IMR-90 (cell line): Measurements from ENCODE around the gene USP6NL. TPM values are rescaled to one million over a fixed set of nuclear protein-coding genes. Genes with fewer than 3 reads are reported as not detected.

Source experiments
- ATAC-seq: fragments of 200-7000 bp; cut with Tn5 transposase; 2 replicates; pipeline ENCODE4 v1.9.1; 2020; ENCODE audit warnings: low read depth, mild to moderate bottlenecking, moderate library complexity
- BruUV-seq: library from RNA; stranded (reverse); fragments of 400-500 nt; replicated peaks from 2 replicates; lab custom pipeline; 2021; lab: Mats Ljungman, UMichigan
- CTCF ChIA-PET: fragments of 300-600 bp; formaldehyde crosslinking; extraction: SDS; loops from one replicate; lab custom pipeline; 2021; ENCODE audit warnings: antibody characterized with exemption; lab: Yijun Ruan, JAX
- POLR2A ChIA-PET: fragments of 300-600 bp; sonication (Branson Sonifier 250); formaldehyde crosslinking; loops from one replicate; lab custom pipeline; 2022; ENCODE audit warnings: antibody characterized with exemption; ENCODE audit not compliant: unreplicated experiment; lab: Charles Lee
- DNase-seq: peaks from one replicate; pipeline ENCODE4 v3.0.0; 2013
- H2AFZ ChIP-seq: replicated peaks from 2 replicates; pipeline ENCODE3; 2013; ENCODE audit warnings: low read length, mild to moderate bottlenecking; ENCODE audit not compliant: poor library complexity
- H2AK5ac ChIP-seq: 2 replicates; pipeline ENCODE4 v1.6.1; 2013; ENCODE audit warnings: low read depth, low read length, inconsistent platforms
- H2AK9ac ChIP-seq: replicated peaks from 2 replicates; pipeline ENCODE3; 2013; ENCODE audit warnings: mild to moderate bottlenecking, low read depth, low read length, moderate library complexity; ENCODE audit not compliant: poor library complexity
- H2BK120ac ChIP-seq: 2 replicates; pipeline ENCODE4 v1.6.1; 2013; ENCODE audit warnings: low read depth, low read length, inconsistent platforms
- H2BK15ac ChIP-seq: 3 replicates; pipeline ENCODE4 v1.6.1; 2013; ENCODE audit warnings: low read depth, low read length, inconsistent platforms
- H2BK20ac ChIP-seq: 2 replicates; pipeline ENCODE4 v1.6.1; 2013; ENCODE audit warnings: low read depth, mild to moderate bottlenecking, inconsistent platforms, low read length, moderate library complexity
- H2BK5ac ChIP-seq: 2 replicates; pipeline ENCODE4 v1.6.1; 2013; ENCODE audit warnings: mild to moderate bottlenecking, low read depth, low read length, inconsistent platforms; ENCODE audit not compliant: poor library complexity, severe bottlenecking
- H3K14ac ChIP-seq: replicated peaks from 2 replicates; pipeline ENCODE4 v1.6.1; 2013; ENCODE audit warnings: low read depth, low read length, inconsistent platforms
- H3K18ac ChIP-seq: 2 replicates; pipeline ENCODE4 v1.6.1; 2013; ENCODE audit warnings: low read depth, low read length, control low read depth
- H3K23ac ChIP-seq: 2 replicates; pipeline ENCODE4 v1.6.1; 2013; ENCODE audit warnings: low read depth, low read length, inconsistent platforms
- H3K27ac ChIP-seq: 2 replicates; pipeline ENCODE4 v1.5.1; 2013; ENCODE audit warnings: mild to moderate bottlenecking, control low read depth, low read length; ENCODE audit not compliant: insufficient read depth
- H3K27me3 ChIP-seq: 2 replicates; pipeline ENCODE4 v1.6.1; 2013; ENCODE audit warnings: low read length; ENCODE audit not compliant: control insufficient read depth, insufficient read depth
- H3K36me3 ChIP-seq: 2 replicates; pipeline ENCODE4 v1.6.1; 2013; ENCODE audit warnings: low read length, mixed read lengths; ENCODE audit not compliant: control insufficient read depth, insufficient read depth
- H3K4ac ChIP-seq: 2 replicates; pipeline ENCODE4 v1.6.1; 2013; ENCODE audit warnings: low read depth, low read length, inconsistent platforms
- H3K4me1 ChIP-seq: 2 replicates; pipeline ENCODE4 v1.6.1; 2013; ENCODE audit warnings: low read length, mixed read lengths; ENCODE audit not compliant: control insufficient read depth, insufficient read depth
- H3K4me2 ChIP-seq: 2 replicates; pipeline ENCODE4 v1.6.1; 2013; ENCODE audit warnings: low read depth, mild to moderate bottlenecking, control low read depth, low read length, moderate library complexity
- H3K4me3 ChIP-seq: 2 replicates; pipeline ENCODE4 v1.5.1; 2013; ENCODE audit warnings: low read depth, mild to moderate bottlenecking, control low read depth, low read length, moderate library complexity; ENCODE audit not compliant: insufficient read depth
- H3K56ac ChIP-seq: 2 replicates; pipeline ENCODE4 v1.6.1; 2013; ENCODE audit warnings: low read length, inconsistent platforms; ENCODE audit not compliant: insufficient read depth; ENCODE audit errors: extremely low read depth
- H3K79me1 ChIP-seq, 2 experiments: 2 replicates each; pipeline ENCODE4 v1.6.1; 2013; ENCODE audit warnings: low read length in 2 of 2, inconsistent platforms in 1 of 2, low read depth in 1 of 2
- H3K9ac ChIP-seq: 2 replicates; pipeline ENCODE4 v1.6.1; 2013; ENCODE audit warnings: low read depth, low read length, control low read depth
- H3K9me1 ChIP-seq: 2 replicates; pipeline ENCODE4 v1.6.1; 2013; ENCODE audit warnings: low read length, inconsistent platforms; ENCODE audit not compliant: insufficient read depth
- H3K9me3 ChIP-seq: 2 replicates; pipeline ENCODE4 v1.6.1; 2013; ENCODE audit warnings: low read length; ENCODE audit not compliant: control insufficient read depth, insufficient read depth
- H4K20me1 ChIP-seq: 2 replicates; pipeline ENCODE4 v1.6.1; 2013; ENCODE audit warnings: low read length, inconsistent platforms; ENCODE audit not compliant: insufficient read depth
- H4K5ac ChIP-seq: 2 replicates; pipeline ENCODE4 v1.6.1; 2013; ENCODE audit warnings: mild to moderate bottlenecking, low read depth, low read length, control low read depth
- H4K8ac ChIP-seq, 2 experiments: 2 replicates each; pipeline ENCODE4 v1.6.1; 2013; ENCODE audit warnings: low read depth in 2 of 2, low read length in 2 of 2, control low read depth in 1 of 2, inconsistent platforms in 1 of 2
- H4K91ac ChIP-seq: 2 replicates; pipeline ENCODE4 v1.6.1; 2013; ENCODE audit warnings: low read depth, low read length, inconsistent platforms; ENCODE audit not compliant: insufficient read depth
- BHLHE40 ChIP-seq: fragments of 150-350 bp; IDR thresholded peaks from 2 replicates; pipeline ENCODE4 v1.6.1; 2016; ENCODE audit warnings: mild to moderate bottlenecking, low read depth, low read length
- CEBPB ChIP-seq: IDR thresholded peaks from 2 replicates; pipeline ENCODE4 v1.6.1; 2012; ENCODE audit warnings: low read depth, low read length, improper control_type of control experiment
- CHD1 ChIP-seq: IDR thresholded peaks from 2 replicates; pipeline ENCODE4 v1.6.1; 2012; ENCODE audit warnings: low read depth, low read length, improper control_type of control experiment
- FOS ChIP-seq: fragments of 150-350 bp; IDR thresholded peaks from 2 replicates; pipeline ENCODE4 v1.6.1; 2016; ENCODE audit warnings: low read depth, low read length
- MAFK ChIP-seq: IDR thresholded peaks from 2 replicates; pipeline ENCODE4 v1.6.1; 2012; ENCODE audit warnings: low read depth, low read length, improper control_type of control experiment
- MAZ ChIP-seq: IDR thresholded peaks from 2 replicates; pipeline ENCODE4 v1.6.1; 2012; ENCODE audit warnings: low read depth, mild to moderate bottlenecking, low read length, improper control_type of control experiment, moderate library complexity, borderline replicate concordance
- MXI1 ChIP-seq: IDR thresholded peaks from 2 replicates; pipeline ENCODE4 v1.6.1; 2012; ENCODE audit warnings: low read depth, mild to moderate bottlenecking, low read length, moderate library complexity, borderline replicate concordance
- NFE2L2 ChIP-seq: fragments of 150-350 bp; IDR thresholded peaks from 2 replicates; pipeline ENCODE4 v1.6.1; 2016; ENCODE audit warnings: low read depth, mild to moderate bottlenecking, low read length
- POLR2A ChIP-seq: IDR thresholded peaks from 2 replicates; pipeline ENCODE4 v1.6.1; 2012; ENCODE audit warnings: mild to moderate bottlenecking, low read depth, low read length
- RAD21 ChIP-seq: IDR thresholded peaks from 2 replicates; pipeline ENCODE4 v1.6.1; 2012; ENCODE audit warnings: low read length, improper control_type of control experiment
- RCOR1 ChIP-seq: IDR thresholded peaks from 2 replicates; pipeline ENCODE4 v1.6.1; 2012; ENCODE audit warnings: mild to moderate bottlenecking, low read length, improper control_type of control experiment; ENCODE audit not compliant: insufficient replicate concordance
- RFX5 ChIP-seq: IDR thresholded peaks from 2 replicates; pipeline ENCODE4 v1.8.0; 2012; ENCODE audit warnings: low read depth, mild to moderate bottlenecking, low read length, moderate library complexity
- SMC3 ChIP-seq: fragments of 150-350 bp; IDR thresholded peaks from 2 replicates; pipeline ENCODE4 v1.6.1; 2016; ENCODE audit warnings: low read depth, mild to moderate bottlenecking, antibody characterized with exemption, low read length, moderate library complexity
- WGBS, 2 experiments: methylation state at CpG; one replicate each; pipeline versions ENCODE4 v1.1.5 to v1.1.7; 2013; ENCODE audit warnings: missing lambda C conversion rate in 2 of 2; ENCODE audit not compliant: insufficient read length in 1 of 2; ENCODE audit errors: extremely low coverage in 2 of 2; 5-methylcytosine and 5-hydroxymethylcytosine counted together
- dilution Hi-C: fragments of 300-500 bp; cut with HindIII; formaldehyde crosslinking; loops from one replicate; pipeline ENCODE4 v1.14.3; 2018; ENCODE audit warnings: low sequenced_read_pairs; ENCODE audit not compliant: unreplicated experiment
- in situ Hi-C: fragments of 300-500 bp; cut with MboI; formaldehyde crosslinking; loops from 3 replicates; pipeline ENCODE4 v1.14.3; 2019; ENCODE audit warnings: low sequenced_read_pairs, inconsistent platforms, mixed read lengths
- intact Hi-C: fragments of 100-400 bp; cut with micrococcal nuclease; formaldehyde crosslinking; loops from 2 replicates; pipeline ENCODE4 v1.10.0; 2022
- polyA plus RNA-seq, 3 experiments: library from polyadenylated mRNA; depleted of rRNA; stranded (reverse); fragments of >200 nt; gene quantifications; 2 replicates each; pipeline ENCODE4 v1.2.3, GENCODE V29; 2012; ENCODE audit warnings: low replicate concordance in 1 of 3
- total RNA-seq: library from RNA; depleted of rRNA; stranded (reverse); fragments of >200 nt; gene quantifications from 2 replicates; pipeline ENCODE4 v1.2.3, GENCODE V29; 2012
- TF ChIP-seq, protein P1 (sequence below): fragments of 150-350 bp; IDR thresholded peaks from 2 replicates; pipeline ENCODE4 v1.6.1; 2017; ENCODE audit warnings: mild to moderate bottlenecking, antibody characterized with exemption, low read length, low read depth
- TF ChIP-seq, protein P2 (sequence below): fragments of 150-350 bp; IDR thresholded peaks from 2 replicates; pipeline ENCODE4 v1.6.1; 2016; ENCODE audit warnings: low read depth, mild to moderate bottlenecking, low read length, moderate library complexity, borderline replicate concordance
- TF ChIP-seq, protein P3 (sequence below): conservative IDR thresholded peaks from 2 replicates; pipeline ENCODE4 v1.5.1; 2012; ENCODE audit warnings: mild to moderate bottlenecking, low read depth, low read length, improper control_type of control experiment

USP6NL gene
- total and polyA plus RNA-seq, 2 of the 4 experiments (the other 2 are of a cell fraction), result 7.8 to 9.1 TPM

GRCh38 chr10:11597470-11597869 lies 14.0 kb downstream of the USP6NL start:
- in situ Hi-C loops, result no loop called here
- H3K14ac ChIP-seq, result no peak overlapping the region
- H3K27ac ChIP-seq, result no peak overlapping the region
- no peak overlapping the region for H2AK5ac ChIP-seq
- ATAC-seq (no peak), DNase-seq (no peak)
- no peak overlapping the region for H3K18ac ChIP-seq
- H2BK15ac ChIP-seq, result no peak overlapping the region
- H2BK5ac ChIP-seq, result no peak overlapping the region
- no peak overlapping the region for H4K5ac ChIP-seq
- H4K8ac ChIP-seq, result no peak overlapping the region
- ChIA-PET POLR2A (no interaction called here), CTCF (no interaction called here)
- peaks cover 5% of the 10 kb centered on the region; the same call in 1 of the 2 replicates for H3K9me1 ChIP-seq
- no peak overlapping the region for H2BK20ac ChIP-seq
- H3K79me1 ChIP-seq, result peaks cover 23 to 33% of the 10 kb centered on the region in 2 experiments
- dilution Hi-C loops, result no loop called here
- peaks cover 6% of the 10 kb centered on the region; the same call in 1 of the 2 replicates for H3K4me1 ChIP-seq
- no peak overlapping the region for H4K91ac ChIP-seq
- no peak overlapping the region for H3K23ac ChIP-seq
- 100% methylated on average over 1 of the region's 3 CpGs; no CpG with 5 or more reads in 1 of the 2 experiments for WGBS, 2 experiments
- no peaks in the 10 kb centered on the region for H3K27me3 ChIP-seq
- H3K9me3 ChIP-seq, result no peaks in the 10 kb centered on the region
- no peak overlapping the region for H2AK9ac ChIP-seq
- no peak overlapping the region for H2BK120ac ChIP-seq
- BruUV-seq, result no TSS peak
- H4K20me1 ChIP-seq, result peaks cover 6% of the 10 kb centered on the region; the same call in 1 of the 2 replicates
- no peak overlapping the region for H3K56ac ChIP-seq
- no peak overlapping the region for H3K4me2 ChIP-seq
- no peaks in the 10 kb centered on the region; the same call in 1 of the 2 replicates for H3K36me3 ChIP-seq
- H3K4me3 ChIP-seq, result no peak overlapping the region
- H2AFZ ChIP-seq, result no peak overlapping the region
- intact Hi-C loops, result no loop called here
- no peak overlapping the region for H3K9ac ChIP-seq
- no peak for TF ChIP-seq NFE2L2
- TF ChIP-seq MAZ, result no peak
- TF ChIP-seq MAFK, result no peak
- TF ChIP-seq CHD1, result no peak
- TF ChIP-seq POLR2A, result no peak
- no peak for TF ChIP-seq MXI1
- TF ChIP-seq, protein P1, sequence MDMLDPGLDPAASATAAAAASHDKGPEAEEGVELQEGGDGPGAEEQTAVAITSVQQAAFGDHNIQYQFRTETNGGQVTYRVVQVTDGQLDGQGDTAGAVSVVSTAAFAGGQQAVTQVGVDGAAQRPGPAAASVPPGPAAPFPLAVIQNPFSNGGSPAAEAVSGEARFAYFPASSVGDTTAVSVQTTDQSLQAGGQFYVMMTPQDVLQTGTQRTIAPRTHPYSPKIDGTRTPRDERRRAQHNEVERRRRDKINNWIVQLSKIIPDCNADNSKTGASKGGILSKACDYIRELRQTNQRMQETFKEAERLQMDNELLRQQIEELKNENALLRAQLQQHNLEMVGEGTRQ, result no peak
- no peak for TF ChIP-seq BHLHE40
- no peak for TF ChIP-seq RCOR1
- TF ChIP-seq RAD21, result no peak
- TF ChIP-seq SMC3, result no peak
- no peak for TF ChIP-seq CEBPB
- TF ChIP-seq, protein P2, sequence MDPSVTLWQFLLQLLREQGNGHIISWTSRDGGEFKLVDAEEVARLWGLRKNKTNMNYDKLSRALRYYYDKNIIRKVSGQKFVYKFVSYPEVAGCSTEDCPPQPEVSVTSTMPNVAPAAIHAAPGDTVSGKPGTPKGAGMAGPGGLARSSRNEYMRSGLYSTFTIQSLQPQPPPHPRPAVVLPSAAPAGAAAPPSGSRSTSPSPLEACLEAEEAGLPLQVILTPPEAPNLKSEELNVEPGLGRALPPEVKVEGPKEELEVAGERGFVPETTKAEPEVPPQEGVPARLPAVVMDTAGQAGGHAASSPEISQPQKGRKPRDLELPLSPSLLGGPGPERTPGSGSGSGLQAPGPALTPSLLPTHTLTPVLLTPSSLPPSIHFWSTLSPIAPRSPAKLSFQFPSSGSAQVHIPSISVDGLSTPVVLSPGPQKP, result no peak
- TF ChIP-seq RFX5, result no peak
- TF ChIP-seq FOS, result no peak
- TF ChIP-seq, protein P3, sequence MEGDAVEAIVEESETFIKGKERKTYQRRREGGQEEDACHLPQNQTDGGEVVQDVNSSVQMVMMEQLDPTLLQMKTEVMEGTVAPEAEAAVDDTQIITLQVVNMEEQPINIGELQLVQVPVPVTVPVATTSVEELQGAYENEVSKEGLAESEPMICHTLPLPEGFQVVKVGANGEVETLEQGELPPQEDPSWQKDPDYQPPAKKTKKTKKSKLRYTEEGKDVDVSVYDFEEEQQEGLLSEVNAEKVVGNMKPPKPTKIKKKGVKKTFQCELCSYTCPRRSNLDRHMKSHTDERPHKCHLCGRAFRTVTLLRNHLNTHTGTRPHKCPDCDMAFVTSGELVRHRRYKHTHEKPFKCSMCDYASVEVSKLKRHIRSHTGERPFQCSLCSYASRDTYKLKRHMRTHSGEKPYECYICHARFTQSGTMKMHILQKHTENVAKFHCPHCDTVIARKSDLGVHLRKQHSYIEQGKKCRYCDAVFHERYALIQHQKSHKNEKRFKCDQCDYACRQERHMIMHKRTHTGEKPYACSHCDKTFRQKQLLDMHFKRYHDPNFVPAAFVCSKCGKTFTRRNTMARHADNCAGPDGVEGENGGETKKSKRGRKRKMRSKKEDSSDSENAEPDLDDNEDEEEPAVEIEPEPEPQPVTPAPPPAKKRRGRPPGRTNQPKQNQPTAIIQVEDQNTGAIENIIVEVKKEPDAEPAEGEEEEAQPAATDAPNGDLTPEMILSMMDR, result no peak
- no peak overlapping the region for H3K4ac ChIP-seq
